Panc1 (cell line): ENCODE measurements around the gene GOLGA6D. TPM values are rescaled to one million over a fixed set of nuclear protein-coding genes. Genes with fewer than 3 reads are reported as not detected.
"Not testable (repeated sequence)": the region's sequence is repeated elsewhere in the genome, so short reads cannot be mapped to it uniquely, and the experiment has no call there.

Source experiments
- ATAC-seq: fragments of 200-7000 bp; cut with Tn5 transposase; 2 replicates; pipeline ENCODE4 v1.9.1; 2020; ENCODE audit warnings: mild to moderate bottlenecking, moderate library complexity
- BruUV-seq: library from RNA; stranded (reverse); fragments of 400-500 nt; replicated peaks from 2 replicates; lab custom pipeline; 2021; lab: Mats Ljungman, UMichigan
- CTCF ChIA-PET: fragments of 300-600 bp; sonication (Branson Sonifier 250); formaldehyde crosslinking; loops from one replicate; lab custom pipeline; 2022; ENCODE audit warnings: antibody characterized with exemption; lab: Charles Lee
- POLR2A ChIA-PET: fragments of 300-600 bp; sonication (Branson Sonifier 250); formaldehyde crosslinking; loops from one replicate; lab custom pipeline; 2022; ENCODE audit warnings: antibody characterized with exemption; lab: Charles Lee
- DNase-seq: peaks from one replicate; pipeline ENCODE4 v3.0.0-alpha.2; 2010; ENCODE audit warnings: low read depth, low spot score
- H3K27ac ChIP-seq: 2 replicates; pipeline ENCODE4 v1.5.1; 2011; ENCODE audit warnings: mild to moderate bottlenecking, low read length, inconsistent platforms
- H3K27me3 ChIP-seq: fragments of 200-500 bp; sonication (Bioruptor generic); 2 replicates; pipeline ENCODE4 v1.6.0; 2014; ENCODE audit warnings: low read length, inconsistent platforms; ENCODE audit not compliant: control insufficient read depth, insufficient read depth
- H3K36me3 ChIP-seq: fragments of 200-500 bp; sonication (Bioruptor generic); 2 replicates; pipeline ENCODE4 v1.5.1; 2014; ENCODE audit warnings: inconsistent platforms, mild to moderate bottlenecking, low read length, moderate library complexity; ENCODE audit not compliant: control insufficient read depth, insufficient read depth
- H3K4me1 ChIP-seq: 2 replicates; pipeline ENCODE4 v1.5.1; 2011; ENCODE audit warnings: inconsistent platforms, mild to moderate bottlenecking, low read length, moderate library complexity; ENCODE audit not compliant: control insufficient read depth, insufficient read depth
- H3K4me3 ChIP-seq, 2 experiments: 2 replicates each; pipeline ENCODE4 v1.5.1; 2011 to 2012; ENCODE audit warnings: low read depth in 2 of 2, low read length in 2 of 2, mild to moderate bottlenecking in 2 of 2, inconsistent platforms in 1 of 2, moderate library complexity in 1 of 2
- H3K9me3 ChIP-seq: fragments of 200-500 bp; sonication (Bioruptor generic); 2 replicates; pipeline ENCODE4 v1.5.1; 2014; ENCODE audit warnings: low read depth, mild to moderate bottlenecking, inconsistent platforms, low read length, moderate library complexity; ENCODE audit not compliant: control insufficient read depth, insufficient read depth
- POLR2AphosphoS5 ChIP-seq: IDR thresholded peaks from 2 replicates; pipeline ENCODE4 v1.6.1; 2012; ENCODE audit warnings: mild to moderate bottlenecking, low read depth, low read length, moderate library complexity
- SIN3A ChIP-seq: IDR thresholded peaks from 2 replicates; pipeline ENCODE4 v1.6.1; 2012; ENCODE audit warnings: low read depth, mild to moderate bottlenecking, low read length, moderate library complexity, borderline replicate concordance; ENCODE audit not compliant: insufficient read depth
- TCF7L2 ChIP-seq: IDR thresholded peaks from 2 replicates; pipeline ENCODE4 v1.6.1; 2011; ENCODE audit warnings: mild to moderate bottlenecking, low read depth, low read length, inconsistent platforms
- in situ Hi-C: cut with HindIII; loops from 2 replicates; pipeline ENCODE4 v1.10.0; 2016; ENCODE audit warnings: low sequenced_read_pairs, low pct_unique_long_range_greater_than_20kb
- intact Hi-C: fragments of 100-400 bp; cut with micrococcal nuclease; formaldehyde crosslinking; loops from one replicate; pipeline ENCODE4 v1.10.0; 2022; ENCODE audit not compliant: unreplicated experiment
- total RNA-seq: library from RNA; stranded (reverse); gene quantifications from one replicate; pipeline ENCODE4 v1.2.1, GENCODE V29; 2021; ENCODE audit not compliant: unreplicated experiment
- TF ChIP-seq, protein P1 (sequence below), 2 experiments: IDR thresholded peaks; 2 replicates each; pipeline ENCODE4 v1.6.1; 2011 to 2012; ENCODE audit warnings: low read depth in 2 of 2, control low read depth in 1 of 2, low read length in 1 of 2, mild to moderate bottlenecking in 1 of 2, moderate library complexity in 1 of 2; ENCODE audit not compliant: insufficient read depth in 1 of 2
- TF ChIP-seq, protein P2 (sequence below): fragments of 450-650 bp; IDR thresholded peaks from 2 replicates; pipeline ENCODE4 v1.5.1; 2017; ENCODE audit warnings: mild to moderate bottlenecking

The GOLGA6D gene
- total RNA-seq, 1 experiment from 2014 or later: not detected

DNA sequence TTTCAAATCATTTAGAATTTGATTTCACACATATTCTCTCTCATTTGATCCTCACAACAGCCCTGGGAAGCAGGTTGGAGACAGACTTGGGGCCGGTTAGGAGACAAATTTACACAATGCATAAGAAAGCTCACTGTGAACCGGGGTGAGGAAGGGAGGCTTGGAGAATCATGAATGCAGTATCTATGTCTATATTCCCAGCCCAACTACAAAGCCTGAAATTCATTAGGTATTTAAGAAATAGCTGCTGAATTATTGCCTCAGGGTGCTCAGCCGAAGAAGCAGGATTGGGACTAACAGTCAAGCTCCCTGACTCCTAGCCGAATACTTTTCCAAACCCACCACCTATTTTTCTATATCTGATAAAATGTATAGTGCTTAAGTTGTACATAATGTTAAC is 32.9 kb upstream of the GOLGA6D start:
- Histone ChIP-seq H3K27ac (no peak overlapping the region), H3K27me3 (peaks cover 11% of the 10 kb centered on the region), H3K9me3 (no peaks in the 10 kb centered on the region), H3K4me1 (no peaks in the 10 kb centered on the region), H3K36me3 (no peaks in the 10 kb centered on the region), H3K4me3 (no peak overlapping the region)
- CTCF ChIA-PET: no interaction called here
- DNase-seq: no peak
- BruUV-seq: no TSS peak
- intact Hi-C loops: no loop called here
- TF ChIP-seq SIN3A (no peak), POLR2AphosphoS5 (no peak), TCF7L2 (no peak)
- TF ChIP-seq, protein P1, sequence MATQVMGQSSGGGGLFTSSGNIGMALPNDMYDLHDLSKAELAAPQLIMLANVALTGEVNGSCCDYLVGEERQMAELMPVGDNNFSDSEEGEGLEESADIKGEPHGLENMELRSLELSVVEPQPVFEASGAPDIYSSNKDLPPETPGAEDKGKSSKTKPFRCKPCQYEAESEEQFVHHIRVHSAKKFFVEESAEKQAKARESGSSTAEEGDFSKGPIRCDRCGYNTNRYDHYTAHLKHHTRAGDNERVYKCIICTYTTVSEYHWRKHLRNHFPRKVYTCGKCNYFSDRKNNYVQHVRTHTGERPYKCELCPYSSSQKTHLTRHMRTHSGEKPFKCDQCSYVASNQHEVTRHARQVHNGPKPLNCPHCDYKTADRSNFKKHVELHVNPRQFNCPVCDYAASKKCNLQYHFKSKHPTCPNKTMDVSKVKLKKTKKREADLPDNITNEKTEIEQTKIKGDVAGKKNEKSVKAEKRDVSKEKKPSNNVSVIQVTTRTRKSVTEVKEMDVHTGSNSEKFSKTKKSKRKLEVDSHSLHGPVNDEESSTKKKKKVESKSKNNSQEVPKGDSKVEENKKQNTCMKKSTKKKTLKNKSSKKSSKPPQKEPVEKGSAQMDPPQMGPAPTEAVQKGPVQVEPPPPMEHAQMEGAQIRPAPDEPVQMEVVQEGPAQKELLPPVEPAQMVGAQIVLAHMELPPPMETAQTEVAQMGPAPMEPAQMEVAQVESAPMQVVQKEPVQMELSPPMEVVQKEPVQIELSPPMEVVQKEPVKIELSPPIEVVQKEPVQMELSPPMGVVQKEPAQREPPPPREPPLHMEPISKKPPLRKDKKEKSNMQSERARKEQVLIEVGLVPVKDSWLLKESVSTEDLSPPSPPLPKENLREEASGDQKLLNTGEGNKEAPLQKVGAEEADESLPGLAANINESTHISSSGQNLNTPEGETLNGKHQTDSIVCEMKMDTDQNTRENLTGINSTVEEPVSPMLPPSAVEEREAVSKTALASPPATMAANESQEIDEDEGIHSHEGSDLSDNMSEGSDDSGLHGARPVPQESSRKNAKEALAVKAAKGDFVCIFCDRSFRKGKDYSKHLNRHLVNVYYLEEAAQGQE (IDR thresholded peaks at IDR 0.05; ENCODE audit: insufficient read depth in 1 of 2, low read depth in 2 of 2, low read length in 1 of 2): no peak
- TF ChIP-seq, protein P2, sequence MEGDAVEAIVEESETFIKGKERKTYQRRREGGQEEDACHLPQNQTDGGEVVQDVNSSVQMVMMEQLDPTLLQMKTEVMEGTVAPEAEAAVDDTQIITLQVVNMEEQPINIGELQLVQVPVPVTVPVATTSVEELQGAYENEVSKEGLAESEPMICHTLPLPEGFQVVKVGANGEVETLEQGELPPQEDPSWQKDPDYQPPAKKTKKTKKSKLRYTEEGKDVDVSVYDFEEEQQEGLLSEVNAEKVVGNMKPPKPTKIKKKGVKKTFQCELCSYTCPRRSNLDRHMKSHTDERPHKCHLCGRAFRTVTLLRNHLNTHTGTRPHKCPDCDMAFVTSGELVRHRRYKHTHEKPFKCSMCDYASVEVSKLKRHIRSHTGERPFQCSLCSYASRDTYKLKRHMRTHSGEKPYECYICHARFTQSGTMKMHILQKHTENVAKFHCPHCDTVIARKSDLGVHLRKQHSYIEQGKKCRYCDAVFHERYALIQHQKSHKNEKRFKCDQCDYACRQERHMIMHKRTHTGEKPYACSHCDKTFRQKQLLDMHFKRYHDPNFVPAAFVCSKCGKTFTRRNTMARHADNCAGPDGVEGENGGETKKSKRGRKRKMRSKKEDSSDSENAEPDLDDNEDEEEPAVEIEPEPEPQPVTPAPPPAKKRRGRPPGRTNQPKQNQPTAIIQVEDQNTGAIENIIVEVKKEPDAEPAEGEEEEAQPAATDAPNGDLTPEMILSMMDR: no peak
- POLR2A ChIA-PET: no interaction called here
- ATAC-seq: no peak
- in situ Hi-C loops: no loop called here

DNA sequence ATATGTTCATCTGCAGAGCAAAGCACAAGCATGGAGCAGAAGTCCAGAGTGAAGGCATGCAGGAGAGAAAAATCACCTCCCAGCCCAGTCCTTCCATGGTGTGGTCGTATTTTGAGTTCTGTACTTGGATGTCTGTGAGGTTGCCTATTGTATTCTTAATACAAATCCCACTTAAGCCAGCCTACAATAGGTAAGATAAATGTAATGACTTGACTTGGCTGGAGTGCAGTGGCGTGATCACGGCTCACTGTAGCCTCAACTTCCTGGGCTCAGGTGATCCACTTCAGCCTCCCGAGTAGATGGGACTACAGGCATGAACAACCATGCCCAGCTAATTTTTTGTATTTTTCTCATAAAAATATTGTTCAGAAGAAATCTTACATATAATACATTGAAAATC is 31.3 kb upstream of the GOLGA6D start:
- ATAC-seq, BruUV-seq, CTCF ChIA-PET, H3K36me3 ChIP-seq, intact Hi-C loops, DNase-seq, in situ Hi-C loops, H3K4me3 ChIP-seq, POLR2A ChIA-PET, H3K9me3 ChIP-seq, H3K27ac ChIP-seq, H3K4me1 ChIP-seq: not testable (repeated sequence)
- peaks cover 11% of the 10 kb centered on the region for H3K27me3 ChIP-seq

DNA sequence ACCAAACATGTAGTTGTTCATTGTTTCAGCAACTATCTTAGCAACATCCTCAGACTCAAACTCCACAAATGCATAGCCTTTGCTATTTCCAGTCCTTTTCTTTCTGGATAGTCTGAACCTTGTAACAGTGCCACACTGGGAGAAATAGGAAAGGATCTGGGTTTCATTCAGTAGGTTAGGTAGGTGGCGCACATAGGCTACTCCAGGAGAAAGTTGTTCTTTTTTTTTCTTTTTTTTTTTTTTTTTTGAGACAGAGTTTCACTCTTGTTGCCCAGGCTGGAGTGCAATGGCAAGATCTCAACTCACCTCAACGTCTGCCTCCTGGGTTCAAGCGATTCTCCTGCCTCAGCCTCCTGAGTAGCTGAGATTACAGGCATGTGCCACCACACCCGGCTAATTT is 30.4 kb upstream of the GOLGA6D start:
- CTCF ChIA-PET, POLR2A ChIA-PET, in situ Hi-C loops: not testable (repeated sequence)

DNA sequence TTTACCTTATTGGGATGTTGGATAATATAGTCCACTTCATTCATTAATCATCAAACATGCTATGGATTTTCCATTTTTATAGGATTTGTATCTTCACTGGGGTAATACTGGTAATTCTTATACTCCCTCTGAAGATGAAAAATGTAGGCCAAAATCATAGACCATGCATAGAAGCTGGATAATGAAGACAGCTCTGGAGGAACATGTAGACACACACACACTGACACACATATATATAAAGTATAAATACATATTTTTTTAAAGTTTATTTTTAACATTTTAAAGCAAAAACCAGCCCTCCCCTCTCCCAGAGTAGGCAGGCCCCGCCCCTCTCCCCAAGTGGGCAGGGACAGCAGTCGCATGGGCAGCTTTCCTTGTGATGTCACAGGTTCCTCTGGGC is 24.6 kb upstream of the GOLGA6D start, which contains the start of gene GOLGA6C:
GOLGA6C (plus strand) TSS at position 301 of the 400 bp plus-strand sequence. CDS start 265 bp downstream, outside the sequence.
- H3K4me3 ChIP-seq, H3K9me3 ChIP-seq, POLR2A ChIA-PET, BruUV-seq, H3K27me3 ChIP-seq, ATAC-seq, CTCF ChIA-PET, H3K36me3 ChIP-seq, DNase-seq, in situ Hi-C loops, intact Hi-C loops, H3K27ac ChIP-seq, H3K4me1 ChIP-seq: not testable (repeated sequence)

More for the DNA sequence above, 30.4 kb upstream of the GOLGA6D start:
- H3K27ac ChIP-seq, BruUV-seq, H3K9me3 ChIP-seq, H3K4me1 ChIP-seq, ATAC-seq, intact Hi-C loops, H3K36me3 ChIP-seq, DNase-seq, H3K4me3 ChIP-seq: not testable (repeated sequence)
- H3K27me3 ChIP-seq: peaks cover 11% of the 10 kb centered on the region
- TF ChIP-seq, protein P2: peak; percentile 40
